ENCODE measurements around the gene SLC25A25. TPM values are rescaled to one million over a fixed set of nuclear protein-coding genes. Genes with fewer than 3 reads are reported as not detected.

The SLC25A25 gene
- total and polyA plus RNA-seq, 9 of the 15 experiments (the other 6 are each of a cell fraction or from before 2014, with no cell fraction given), result 0.07 to 35.9 (median 23.2) TPM

DNA sequence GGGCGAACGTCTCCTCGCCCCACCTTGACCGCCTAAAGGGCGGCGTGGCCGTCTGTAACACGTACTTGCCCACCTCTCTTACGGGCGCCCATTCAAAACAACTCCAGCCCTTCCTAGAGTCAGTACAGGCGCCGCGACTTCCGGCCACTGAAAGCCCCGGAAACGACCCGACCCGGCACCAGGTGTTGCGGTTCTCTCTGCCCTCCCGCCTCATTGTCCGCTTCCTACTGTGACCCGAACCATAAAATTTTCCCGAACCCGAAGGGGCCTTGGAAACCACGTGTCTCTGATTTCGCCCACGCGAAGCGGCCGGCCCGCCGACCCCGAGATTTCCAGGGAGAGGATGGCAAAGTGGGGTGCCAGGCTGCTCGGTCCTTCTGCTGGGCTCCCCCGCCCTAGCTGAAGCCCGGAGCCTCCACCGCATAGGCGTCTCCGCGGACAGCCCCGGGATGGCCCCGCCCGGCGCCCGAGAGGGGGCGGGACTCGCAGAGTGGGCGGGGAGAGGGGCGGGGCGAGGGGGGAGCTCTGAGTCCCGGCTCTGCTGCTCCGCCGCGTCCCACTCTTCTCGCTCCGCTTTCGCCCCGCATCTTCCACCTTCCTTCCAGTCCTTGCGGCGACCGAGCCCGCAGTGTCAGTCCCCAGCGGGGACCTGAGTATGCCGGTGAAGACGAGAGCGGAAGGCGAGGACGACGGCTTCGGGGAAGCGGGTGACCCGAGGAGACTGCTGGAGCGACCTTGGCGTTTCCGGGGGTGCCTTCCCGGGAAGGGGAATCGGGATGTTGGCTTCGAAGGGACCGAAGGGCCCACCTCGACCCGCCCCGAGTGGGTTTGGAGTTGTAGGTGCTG, 60.2 kb downstream of the SLC25A25 start (continued):
- TF ChIP-seq, protein P1, sequence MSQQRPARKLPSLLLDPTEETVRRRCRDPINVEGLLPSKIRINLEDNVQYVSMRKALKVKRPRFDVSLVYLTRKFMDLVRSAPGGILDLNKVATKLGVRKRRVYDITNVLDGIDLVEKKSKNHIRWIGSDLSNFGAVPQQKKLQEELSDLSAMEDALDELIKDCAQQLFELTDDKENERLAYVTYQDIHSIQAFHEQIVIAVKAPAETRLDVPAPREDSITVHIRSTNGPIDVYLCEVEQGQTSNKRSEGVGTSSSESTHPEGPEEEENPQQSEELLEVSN (IDR thresholded peaks at IDR 0.05; ENCODE audit: borderline replicate concordance in 1 of 2, extremely low read depth in 1 of 2, insufficient read depth in 1 of 2, insufficient read length in 1 of 2, low read depth in 1 of 2, low read length in 1 of 2, poor library complexity in 1 of 2, severe bottlenecking in 1 of 2), result peak; percentile 28 to 35
- TF ChIP-seq ATF7 (IDR thresholded peaks at IDR 0.05), result peak; percentile 34
- TF ChIP-seq TRIM24 (IDR thresholded peaks at IDR 0.05), result peak in 1 of 2 experiments; percentile 44; a peak in 2 of 4 replicates
- TF ChIP-seq ZBED1 (IDR thresholded peaks at IDR 0.05), result no peak
- TF ChIP-seq, protein P2, sequence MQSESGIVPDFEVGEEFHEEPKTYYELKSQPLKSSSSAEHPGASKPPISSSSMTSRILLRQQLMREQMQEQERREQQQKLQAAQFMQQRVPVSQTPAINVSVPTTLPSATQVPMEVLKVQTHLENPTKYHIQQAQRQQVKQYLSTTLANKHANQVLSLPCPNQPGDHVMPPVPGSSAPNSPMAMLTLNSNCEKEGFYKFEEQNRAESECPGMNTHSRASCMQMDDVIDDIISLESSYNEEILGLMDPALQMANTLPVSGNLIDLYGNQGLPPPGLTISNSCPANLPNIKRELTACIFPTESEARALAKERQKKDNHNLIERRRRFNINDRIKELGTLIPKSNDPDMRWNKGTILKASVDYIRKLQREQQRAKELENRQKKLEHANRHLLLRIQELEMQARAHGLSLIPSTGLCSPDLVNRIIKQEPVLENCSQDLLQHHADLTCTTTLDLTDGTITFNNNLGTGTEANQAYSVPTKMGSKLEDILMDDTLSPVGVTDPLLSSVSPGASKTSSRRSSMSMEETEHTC (IDR thresholded peaks at IDR 0.05), result peak; percentile 70
- peak; percentile 25; the same call in 1 of the 2 replicates for TF ChIP-seq CREB1 (IDR thresholded peaks at IDR 0.05)
- TF ChIP-seq CREB1 (CRISPR knock-in tag; IDR thresholded peaks at IDR 0.05), result no peak
- TF ChIP-seq ZNF121 (CRISPR knock-in tag; conservative IDR thresholded peaks at IDR 0.05), result no peak
- peak; percentile 94 for TF ChIP-seq TOE1 (IDR thresholded peaks at IDR 0.05; ENCODE audit: borderline replicate concordance)
- TF ChIP-seq TOE1 (CRISPR knock-in tag; IDR thresholded peaks at IDR 0.05; ENCODE audit: borderline replicate concordance, low read depth), result no peak
- TF ChIP-seq, protein P3, sequence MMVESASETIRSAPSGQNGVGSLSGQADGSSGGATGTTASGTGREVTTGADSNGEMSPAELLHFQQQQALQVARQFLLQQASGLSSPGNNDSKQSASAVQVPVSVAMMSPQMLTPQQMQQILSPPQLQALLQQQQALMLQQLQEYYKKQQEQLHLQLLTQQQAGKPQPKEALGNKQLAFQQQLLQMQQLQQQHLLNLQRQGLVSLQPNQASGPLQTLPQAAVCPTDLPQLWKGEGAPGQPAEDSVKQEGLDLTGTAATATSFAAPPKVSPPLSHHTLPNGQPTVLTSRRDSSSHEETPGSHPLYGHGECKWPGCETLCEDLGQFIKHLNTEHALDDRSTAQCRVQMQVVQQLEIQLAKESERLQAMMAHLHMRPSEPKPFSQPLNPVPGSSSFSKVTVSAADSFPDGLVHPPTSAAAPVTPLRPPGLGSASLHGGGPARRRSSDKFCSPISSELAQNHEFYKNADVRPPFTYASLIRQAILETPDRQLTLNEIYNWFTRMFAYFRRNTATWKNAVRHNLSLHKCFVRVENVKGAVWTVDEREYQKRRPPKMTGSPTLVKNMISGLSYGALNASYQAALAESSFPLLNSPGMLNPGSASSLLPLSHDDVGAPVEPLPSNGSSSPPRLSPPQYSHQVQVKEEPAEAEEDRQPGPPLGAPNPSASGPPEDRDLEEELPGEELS (CRISPR knock-in tag; IDR thresholded peaks at IDR 0.05; ENCODE audit: borderline replicate concordance), result peak; percentile 79; the same call in 1 of the 2 replicates
- 0 out of 2 replicates have a peak, but pooled peaks have one; percentile 59 for TF ChIP-seq ZNF263 (CRISPR knock-in tag; IDR thresholded peaks at IDR 0.05; ENCODE audit: borderline replicate concordance)
- no peak for TF ChIP-seq HSF4 (CRISPR knock-in tag; IDR thresholded peaks at IDR 0.05; ENCODE audit: borderline replicate concordance)
- TF ChIP-seq HDAC2 (IDR thresholded peaks at IDR 0.05), result peak; percentile 13; the same call in 1 of the 2 replicates
- TF ChIP-seq CBX5 (IDR thresholded peaks at IDR 0.05; ENCODE audit: borderline replicate concordance, low read depth), result no peak
- TF ChIP-seq, protein P4, sequence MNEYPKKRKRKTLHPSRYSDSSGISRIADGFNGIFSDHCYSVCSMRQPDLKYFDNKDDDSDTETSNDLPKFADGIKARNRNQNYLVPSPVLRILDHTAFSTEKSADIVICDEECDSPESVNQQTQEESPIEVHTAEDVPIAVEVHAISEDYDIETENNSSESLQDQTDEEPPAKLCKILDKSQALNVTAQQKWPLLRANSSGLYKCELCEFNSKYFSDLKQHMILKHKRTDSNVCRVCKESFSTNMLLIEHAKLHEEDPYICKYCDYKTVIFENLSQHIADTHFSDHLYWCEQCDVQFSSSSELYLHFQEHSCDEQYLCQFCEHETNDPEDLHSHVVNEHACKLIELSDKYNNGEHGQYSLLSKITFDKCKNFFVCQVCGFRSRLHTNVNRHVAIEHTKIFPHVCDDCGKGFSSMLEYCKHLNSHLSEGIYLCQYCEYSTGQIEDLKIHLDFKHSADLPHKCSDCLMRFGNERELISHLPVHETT (CRISPR knock-in tag; conservative IDR thresholded peaks at IDR 0.05 in 1 of 2, IDR thresholded peaks at IDR 0.05 in 1 of 2), result peak in 1 of 2 experiments; percentile 64; a peak in 2 of 4 replicates
- peak; percentile 78 for TF ChIP-seq NEUROD1 (IDR thresholded peaks at IDR 0.05; ENCODE audit: borderline replicate concordance, low read depth, low read length, partially characterized antibody)
- no peak for TF ChIP-seq BRF1 (IDR thresholded peaks at IDR 0.05; ENCODE audit: borderline replicate concordance, extremely low read depth, insufficient read length)
- no peak for TF ChIP-seq CHD4 (IDR thresholded peaks at IDR 0.05; ENCODE audit: insufficient read depth, insufficient replicate concordance, low read depth, low read length, poor library complexity, severe bottlenecking)
- TF ChIP-seq ZNF253 (CRISPR knock-in tag; conservative IDR thresholded peaks at IDR 0.05), result no peak
